Heart left ventricle (tissue), 16 donors: ENCODE data around the gene ATP1B3. TPM values are rescaled to one million over a fixed set of nuclear protein-coding genes. Genes with fewer than 3 reads are reported as not detected.
"Not testable (repeated sequence)": the region's sequence is repeated elsewhere in the genome, so short reads cannot be mapped to it uniquely, and the experiment has no call there.

Experiments
- ATAC-seq, 4 donors: fragments of 200-7000 bp; cut with Tn5 transposase; one replicate each; pipeline ENCODE4 v1.9.1; 2020 to 2022; ENCODE audit warnings: moderate library complexity in 4 of 4, mild to moderate bottlenecking in 3 of 4, moderate number of reproducible peaks in 1 of 4
- DNase-seq, 5 donors: peaks; one replicate each; pipeline ENCODE4 v3.0.0-alpha.2; 2020
- H3K27ac ChIP-seq, 12 donors: fragments of 200-600 bp; sonication (generic) in 4 of 12; one replicate each; pipeline versions ENCODE4 v1.5.0 to v1.8.0; 2016 to 2022; ENCODE audit warnings: mild to moderate bottlenecking in 2 of 12
- H3K27me3 ChIP-seq, 9 donors: fragments of 200-600 bp; sonication (generic) in 2 of 9; one replicate each; pipeline versions ENCODE4 v1.5.1 to v1.8.0; 2016 to 2022; ENCODE audit warnings: mild to moderate bottlenecking in 3 of 9
- H3K36me3 ChIP-seq, 9 donors: fragments of 200-600 bp; sonication (generic) in 2 of 9; one replicate each; pipeline versions ENCODE4 v1.5.0 to v1.8.0; 2018 to 2022; ENCODE audit warnings: mild to moderate bottlenecking in 2 of 9
- H3K4me1 ChIP-seq, 12 donors: fragments of 200-600 bp; sonication (generic) in 4 of 12; one replicate each; pipeline versions ENCODE4 v1.5.0 to v1.8.0; 2016 to 2022; ENCODE audit warnings: mild to moderate bottlenecking in 3 of 12
- H3K4me3 ChIP-seq, 12 donors: fragments of 200-600 bp; sonication (generic) in 4 of 12; one replicate each; pipeline versions ENCODE4 v1.5.0 to v1.8.0; 2017 to 2022; ENCODE audit warnings: mild to moderate bottlenecking in 9 of 12, moderate library complexity in 4 of 12
- H3K9me3 ChIP-seq, 12 donors: fragments of 200-600 bp; sonication (generic) in 4 of 12; one replicate each; pipeline versions ENCODE4 v1.5.0 to v1.8.0; 2016 to 2022; ENCODE audit warnings: mild to moderate bottlenecking in 1 of 12
- POLR2A ChIP-seq, 2 donors: fragments of 450-650 bp; IDR thresholded peaks; one replicate each; pipeline ENCODE4 v1.6.1; 2017; ENCODE audit warnings: antibody characterized with exemption in 2 of 2, mild to moderate bottlenecking in 2 of 2, moderate library complexity in 2 of 2
- WGBS, 4 donors: extraction: QIAGEN DNeasy Blood & Tissue Kit in 2 of 4; methylation state at CpG; one replicate each; pipeline versions ENCODE4 v1.1.5 to v1.1.7; 2013 to 2018; 5-methylcytosine and 5-hydroxymethylcytosine counted together
- intact Hi-C, 10 donors: fragments of 100-400 bp; cut with DNase I; formaldehyde crosslinking; loops; one replicate each; pipeline versions ENCODE4 v1.11.1 to v1.14.2; 2022
- polyA plus RNA-seq, 2 donors: library from polyadenylated mRNA; stranded (reverse); fragments of 200-250 nt; gene quantifications; one replicate each; pipeline ENCODE4 v1.2.3, GENCODE V29; 2013
- total RNA-seq, 9 donors: library from RNA; depleted of rRNA in 2 of 9; stranded (reverse); fragments of >200 nt in 2 of 9; fragmentation: NEBNext Ultra II Directional in 3 of 9; extraction: Animal tissue kit (Norgen Biotek cat#: 25700) in 3 of 9; gene quantifications; one replicate each; pipeline versions ENCODE4 v1.1.0 to v1.2.4, GENCODE V29; 2016 to 2023
- TF ChIP-seq, protein P1 (sequence below), 12 donors: fragments of 200-600 bp; sonication (generic) in 4 of 12; IDR thresholded peaks; one replicate each; pipeline versions ENCODE4 v1.5.0 to v1.8.0; 2018 to 2022; ENCODE audit warnings: antibody characterized with exemption in 12 of 12, mild to moderate bottlenecking in 5 of 12
- donor health status: ischemic (EF 13 %, LVEDD 7.1; RV severe dilation, severe dysfunction).
- donor health status: healthy with polysubstance abuse.
- donor health status: DM: no; HTN: yes; CAD: no.
- donor health status: DM: no; HTN: no; CAD: no.
- donor health status: ischemic (EF 25% LVEDD 6.9; RV normal size, moderate dysfunction).
- donor health status: ischemic (EF 25% LVEDD 5.7; RV mildly dilated, moderate dysfunction).
- donor health status: healthy.
- donor health status: DM: yes; HTN: yes; CAD: no.
- donor health status: ischemic (EF 35%, LVEDD 5.7; RV mildly dilated, moderate dysfunction).
- donor health status: nonischemic (EF 11% LVEDD 7.7; RV severe dilation, severe dysfunction).
- donor health status: DM: yes; HTN: yes; CAD: no.
- donor health status: PGD.
- donor health status: ischemic (EF 29% LVEDD 5.4; RV normal size, mild dysfunction).
- donor health status: nonischemic (EF 23%, LVEDD 6.1; RV moderate dilation, normal function).

Gene ATP1B3
- total and polyA plus RNA-seq, 11 donors: 19.1 to 90.0 (median 46.1) TPM

DNA sequence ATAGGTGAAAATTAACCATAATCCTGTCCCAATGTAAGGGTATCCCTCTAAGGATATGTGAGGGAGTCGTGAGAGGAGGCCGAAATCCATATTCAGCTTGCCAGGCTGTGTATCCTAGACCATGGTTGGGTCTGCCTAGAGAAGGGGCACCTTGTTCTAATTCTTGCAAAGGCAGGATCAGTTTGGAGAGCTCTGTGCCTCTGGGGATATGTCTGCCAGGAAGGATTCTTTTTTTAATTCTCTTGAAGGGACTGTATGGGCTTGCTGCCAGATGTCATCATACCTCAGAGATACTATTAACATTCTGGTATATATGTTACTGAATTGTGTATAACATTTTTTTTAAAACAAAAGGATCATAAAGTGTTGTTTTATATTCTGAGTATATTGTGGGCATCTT, 2.4 kb downstream of the ATP1B3 start:
- intact Hi-C loops: loop anchor here in 4 of 10 donors (5.0 to 10.0 kb wide), 3 partner anchors 82 to 304 kb away; partner anchors contain the start of gene RNF7 (in 1 of the 4)
- Histone ChIP-seq H3K4me1 (peaks cover 6 to 51% (median 19%) of the 10 kb centered on the region in 12 donors), H3K27ac (peak overlapping the region in 2 of 12 donors; percentile 94 to 96), H3K36me3 (peaks cover 0 to 5% (median 0%) of the 10 kb centered on the region in 9 donors), H3K27me3 (no peaks in the 10 kb centered on the region), H3K9me3 (no peaks in the 10 kb centered on the region), H3K4me3 (peak overlapping the region in 8 of 12 donors; percentile 3 to 99 (median 94))
- no peak for TF ChIP-seq POLR2A (IDR thresholded peaks at IDR 0.05)
- TF ChIP-seq, protein P1, sequence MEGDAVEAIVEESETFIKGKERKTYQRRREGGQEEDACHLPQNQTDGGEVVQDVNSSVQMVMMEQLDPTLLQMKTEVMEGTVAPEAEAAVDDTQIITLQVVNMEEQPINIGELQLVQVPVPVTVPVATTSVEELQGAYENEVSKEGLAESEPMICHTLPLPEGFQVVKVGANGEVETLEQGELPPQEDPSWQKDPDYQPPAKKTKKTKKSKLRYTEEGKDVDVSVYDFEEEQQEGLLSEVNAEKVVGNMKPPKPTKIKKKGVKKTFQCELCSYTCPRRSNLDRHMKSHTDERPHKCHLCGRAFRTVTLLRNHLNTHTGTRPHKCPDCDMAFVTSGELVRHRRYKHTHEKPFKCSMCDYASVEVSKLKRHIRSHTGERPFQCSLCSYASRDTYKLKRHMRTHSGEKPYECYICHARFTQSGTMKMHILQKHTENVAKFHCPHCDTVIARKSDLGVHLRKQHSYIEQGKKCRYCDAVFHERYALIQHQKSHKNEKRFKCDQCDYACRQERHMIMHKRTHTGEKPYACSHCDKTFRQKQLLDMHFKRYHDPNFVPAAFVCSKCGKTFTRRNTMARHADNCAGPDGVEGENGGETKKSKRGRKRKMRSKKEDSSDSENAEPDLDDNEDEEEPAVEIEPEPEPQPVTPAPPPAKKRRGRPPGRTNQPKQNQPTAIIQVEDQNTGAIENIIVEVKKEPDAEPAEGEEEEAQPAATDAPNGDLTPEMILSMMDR (IDR thresholded peaks at IDR 0.05): no peak
- DNase-seq (no peak), ATAC-seq (no peak)
- WGBS, 4 donors: 78 to 94% (median 88%) methylated on average over 2 of the region's 2 CpGs

DNA sequence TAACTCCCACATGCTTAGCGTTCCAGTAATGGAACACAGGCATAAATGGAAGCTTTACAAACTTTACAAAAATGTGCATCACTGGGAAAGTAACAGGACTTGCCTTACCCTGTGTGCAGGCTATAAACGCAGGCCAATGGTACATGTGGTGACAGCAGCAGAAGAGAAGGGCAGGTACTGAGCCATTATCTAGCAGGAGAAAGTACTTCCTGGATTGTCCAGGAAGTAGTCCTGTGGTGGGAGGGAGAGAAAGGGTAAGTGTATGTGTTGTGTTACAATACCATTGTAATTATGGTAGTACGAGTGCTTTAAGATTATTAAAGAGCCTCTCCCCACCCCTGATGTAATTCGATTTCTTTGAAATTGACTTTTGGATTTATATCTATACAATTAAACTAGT, 5.3 kb downstream of the ATP1B3 start:
- WGBS, 4 donors: 89 to 93% (median 92%) methylated on average over 4 of the region's 4 CpGs
- peaks cover 4 to 47% (median 16%) of the 10 kb centered on the region in 12 donors for H3K4me1 ChIP-seq
- H3K4me3 ChIP-seq: no peak overlapping the region
- no peak for ATAC-seq
- DNase-seq: no peak
- intact Hi-C loops: loop anchor here in 1 of 10 donors (10.0 kb wide), 1 partner anchor 307 kb away; no protein-coding TSS in a partner anchor
- no peaks in the 10 kb centered on the region for H3K9me3 ChIP-seq
- H3K27ac ChIP-seq: no peak overlapping the region
- H3K36me3 ChIP-seq: peaks cover 0 to 5% (median 0%) of the 10 kb centered on the region in 9 donors
- TF ChIP-seq POLR2A (IDR thresholded peaks at IDR 0.05): no peak
- TF ChIP-seq, protein P1 (IDR thresholded peaks at IDR 0.05): no peak
- no peaks in the 10 kb centered on the region for H3K27me3 ChIP-seq

DNA sequence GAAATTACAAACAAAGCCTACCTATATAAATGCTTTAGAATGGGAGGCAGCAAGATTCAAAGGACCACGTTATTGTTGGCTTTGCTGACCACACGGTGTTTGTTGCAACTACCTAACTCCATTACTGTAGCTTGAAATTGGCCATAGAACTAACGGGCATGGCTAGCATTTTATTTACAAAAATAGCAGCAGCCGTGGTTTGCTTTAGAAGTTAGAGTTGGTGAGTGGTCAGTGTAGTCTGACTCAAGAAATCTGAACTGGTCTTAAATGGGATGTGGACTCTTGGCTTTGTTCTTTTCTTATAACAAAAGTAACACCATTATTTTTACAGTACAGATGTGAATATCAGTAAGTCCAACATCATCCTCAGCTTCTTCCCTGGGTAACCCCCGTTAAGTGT, 10.6 kb downstream of the ATP1B3 start:
- DNase-seq: no peak
- no peak overlapping the region for H3K27ac ChIP-seq
- peaks cover 0 to 7% (median 0%) of the 10 kb centered on the region in 12 donors for H3K4me1 ChIP-seq
- H3K27me3 ChIP-seq: no peaks in the 10 kb centered on the region
- TF ChIP-seq, protein P1 (IDR thresholded peaks at IDR 0.05): no peak
- no peak for TF ChIP-seq POLR2A (IDR thresholded peaks at IDR 0.05)
- 76 to 97% (median 93%) methylated on average over 5 of the region's 5 CpGs for whole genome bisulfite sequencing, 4 donors
- intact Hi-C loops: loop anchor here in 1 of 10 donors (10.0 kb wide), 1 partner anchor 312 kb away; no protein-coding TSS in a partner anchor
- peaks cover 0 to 5% (median 0%) of the 10 kb centered on the region in 9 donors for H3K36me3 ChIP-seq
- H3K4me3 ChIP-seq: no peak overlapping the region
- H3K9me3 ChIP-seq: peaks cover 0 to 6% (median 0%) of the 10 kb centered on the region in 12 donors
- no peak for ATAC-seq

DNA sequence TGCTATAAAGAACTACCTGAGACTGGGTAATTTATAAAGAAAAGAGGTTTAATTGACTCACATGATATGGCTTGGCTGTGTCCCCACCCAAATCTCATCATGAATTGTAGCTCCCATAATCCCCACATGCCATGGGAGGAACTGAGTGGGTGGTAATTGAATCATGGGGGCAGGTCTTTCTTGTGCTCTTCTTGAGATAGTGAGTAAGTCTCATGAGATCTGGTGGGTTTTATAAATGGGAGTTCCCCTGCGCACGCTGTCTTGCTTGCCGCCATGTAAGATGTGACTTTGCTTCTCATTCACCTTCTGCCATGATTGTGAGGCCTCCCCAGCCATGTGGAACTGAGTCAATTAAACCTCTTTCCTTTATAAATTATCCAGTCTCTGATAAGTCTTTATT, 12.1 kb downstream of the ATP1B3 start:
- DNase-seq, H3K27ac ChIP-seq, H3K27me3 ChIP-seq, ATAC-seq, H3K4me3 ChIP-seq, H3K36me3 ChIP-seq, H3K9me3 ChIP-seq, H3K4me1 ChIP-seq: not testable (repeated sequence)
- intact Hi-C loops: loop anchor here in 1 of 10 donors (10.0 kb wide), 1 partner anchor 314 kb away; no protein-coding TSS in a partner anchor
- WGBS, 4 donors: 64 to 99% (median 96%) methylated on average over 3 of the region's 3 CpGs
